D721Med (cell line): ENCODE data around the gene CALML5.

Experiments used
- DNase-seq: peaks from one replicate; pipeline ENCODE4 v3.0.0; 2011; ENCODE audit warnings: low spot score; ENCODE audit not compliant: insufficient read length
- FAIRE-seq: peaks from 2 replicates; lab custom pipeline; 2011; peaks lifted over from hg19 to GRCh38; lab: Jason Lieb, UNC
- CTCF ChIP-seq: IDR thresholded peaks from 2 replicates; pipeline ENCODE4 v1.5.1; 2012; ENCODE audit warnings: mild to moderate bottlenecking, control low read depth; ENCODE audit not compliant: insufficient read depth; ENCODE audit errors: missing control alignments

CALML5 gene

GRCh38 chr10:5532618-5533097 lies 33.3 kb upstream of the CALML5 start:
- no peak for FAIRE-seq
- no peak for DNase-seq
- TF ChIP-seq CTCF, result no peak

DNA sequence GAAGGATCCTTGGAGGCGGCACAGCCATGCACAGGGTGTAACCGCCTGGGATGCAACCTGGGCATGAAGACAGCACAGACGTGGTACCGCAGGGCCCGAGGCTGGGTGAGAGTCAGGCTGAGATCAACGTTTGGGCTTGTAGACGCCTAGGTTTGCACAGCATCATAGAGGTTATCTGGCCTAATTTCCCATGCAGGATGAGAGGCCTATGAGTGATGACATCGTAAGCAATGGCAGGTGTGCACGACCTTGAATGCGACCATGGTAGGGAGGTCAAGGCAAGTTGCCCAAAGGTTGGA lies 32.9 kb upstream of the CALML5 start:
- no peak for TF ChIP-seq CTCF
- FAIRE-seq (no peak), DNase-seq (no peak)

GRCh38 chr10:5531558-5532306 lies 32.4 kb upstream of the CALML5 start:
- no peak for TF ChIP-seq CTCF
- DNase-seq (no peak), FAIRE-seq (no peak)

DNA sequence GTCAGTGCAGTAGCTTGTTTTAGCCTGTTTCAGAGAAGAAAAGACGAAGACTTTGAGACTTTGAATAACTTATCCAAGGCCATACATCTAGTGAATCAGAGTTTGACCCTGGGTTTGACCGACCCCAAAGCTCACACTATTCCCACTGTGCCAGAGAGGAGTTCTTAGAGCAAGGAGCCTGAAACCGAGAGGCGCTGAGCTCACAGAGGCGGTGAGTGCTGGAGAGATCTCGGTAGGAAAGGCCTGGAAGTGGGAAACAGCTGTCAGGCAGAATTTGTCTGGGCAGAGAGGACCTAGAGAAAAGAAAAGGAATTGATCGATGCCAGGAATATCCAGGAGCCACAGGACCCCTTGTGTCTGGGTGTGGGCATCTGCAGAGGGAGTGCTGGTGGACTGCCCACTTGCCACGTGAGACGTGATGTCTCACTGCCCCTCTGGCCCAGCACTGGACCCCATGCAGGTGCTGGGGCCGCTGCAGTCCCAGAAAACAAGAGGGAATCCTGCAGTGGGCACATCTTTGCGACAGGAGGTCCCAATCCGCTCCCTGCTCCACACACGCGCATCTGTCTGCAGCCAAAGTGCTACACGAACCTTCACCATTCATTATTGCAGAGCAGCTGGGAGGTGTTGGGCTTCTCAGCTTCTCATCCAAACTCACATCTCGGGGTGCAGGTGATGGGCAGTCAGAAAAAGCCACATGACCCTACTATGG lies 31.6 kb upstream of the CALML5 start:
- TF ChIP-seq CTCF, result no peak
- DNase-seq (no peak), FAIRE-seq (no peak)

DNA sequence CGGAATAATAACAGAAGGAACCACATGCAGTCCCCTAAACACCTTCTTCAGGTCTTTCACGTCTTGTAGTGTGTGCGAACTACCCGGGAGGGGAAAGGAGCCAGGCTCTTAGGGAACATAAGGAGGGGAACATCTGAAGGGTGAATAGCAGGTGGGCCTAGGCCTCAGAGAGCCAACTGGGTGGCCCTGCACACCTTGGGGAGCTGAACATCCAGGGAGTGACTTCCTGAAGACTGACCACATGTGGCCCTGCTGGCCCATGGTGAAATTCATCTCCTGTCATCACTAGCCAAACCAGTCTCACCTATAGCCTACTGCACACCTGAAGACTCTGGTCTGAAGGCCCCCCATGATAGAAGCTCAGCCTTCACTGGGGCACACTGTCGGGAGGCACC lies 31.0 kb upstream of the CALML5 start:
- TF ChIP-seq CTCF, result no peak
- FAIRE-seq (no peak), DNase-seq (no peak)

- FAIRE-seq (no peak), DNase-seq (no peak)
- TF ChIP-seq CTCF, result no peak
These were observed 30.5 kb upstream of the CALML5 start for GRCh38 chr10:5529702-5530411.
